ENCODE results near the gene WT1. TPM values are rescaled to one million over a fixed set of nuclear protein-coding genes. Genes with fewer than 3 reads are reported as not detected.

Gene WT1
- total RNA-seq, 4 donors from 2014 or later, result 0.33 to 0.40 TPM; not detected in 2

GRCh38 chr11:32438866-32439489 lies 3.6 kb upstream of the WT1 start:
- Histone ChIP-seq H3K9me3 (no peaks in the 10 kb centered on the region), H3K4me3 (replicated peaks in 1 of 3) (no peak overlapping the region), H3K27me3 (peaks cover 68% of the 10 kb centered on the region), H3K27ac (no peak overlapping the region), H3K4me1 (peaks cover 19 to 32% of the 10 kb centered on the region in 2 donors), H3K36me3 (no peaks in the 10 kb centered on the region)
- DNase-seq, result no peak
- intact Hi-C loops (cut with DNase I), result no loop called here
- 7 to 11% methylated on average over 35 to 45 of the region's 47 CpGs for WGBS, 2 donors
- TF ChIP-seq, protein P1, sequence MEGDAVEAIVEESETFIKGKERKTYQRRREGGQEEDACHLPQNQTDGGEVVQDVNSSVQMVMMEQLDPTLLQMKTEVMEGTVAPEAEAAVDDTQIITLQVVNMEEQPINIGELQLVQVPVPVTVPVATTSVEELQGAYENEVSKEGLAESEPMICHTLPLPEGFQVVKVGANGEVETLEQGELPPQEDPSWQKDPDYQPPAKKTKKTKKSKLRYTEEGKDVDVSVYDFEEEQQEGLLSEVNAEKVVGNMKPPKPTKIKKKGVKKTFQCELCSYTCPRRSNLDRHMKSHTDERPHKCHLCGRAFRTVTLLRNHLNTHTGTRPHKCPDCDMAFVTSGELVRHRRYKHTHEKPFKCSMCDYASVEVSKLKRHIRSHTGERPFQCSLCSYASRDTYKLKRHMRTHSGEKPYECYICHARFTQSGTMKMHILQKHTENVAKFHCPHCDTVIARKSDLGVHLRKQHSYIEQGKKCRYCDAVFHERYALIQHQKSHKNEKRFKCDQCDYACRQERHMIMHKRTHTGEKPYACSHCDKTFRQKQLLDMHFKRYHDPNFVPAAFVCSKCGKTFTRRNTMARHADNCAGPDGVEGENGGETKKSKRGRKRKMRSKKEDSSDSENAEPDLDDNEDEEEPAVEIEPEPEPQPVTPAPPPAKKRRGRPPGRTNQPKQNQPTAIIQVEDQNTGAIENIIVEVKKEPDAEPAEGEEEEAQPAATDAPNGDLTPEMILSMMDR (IDR thresholded peaks at IDR 0.05), result no peak
- no peak for TF ChIP-seq POLR2A (IDR thresholded peaks at IDR 0.05)

DNA sequence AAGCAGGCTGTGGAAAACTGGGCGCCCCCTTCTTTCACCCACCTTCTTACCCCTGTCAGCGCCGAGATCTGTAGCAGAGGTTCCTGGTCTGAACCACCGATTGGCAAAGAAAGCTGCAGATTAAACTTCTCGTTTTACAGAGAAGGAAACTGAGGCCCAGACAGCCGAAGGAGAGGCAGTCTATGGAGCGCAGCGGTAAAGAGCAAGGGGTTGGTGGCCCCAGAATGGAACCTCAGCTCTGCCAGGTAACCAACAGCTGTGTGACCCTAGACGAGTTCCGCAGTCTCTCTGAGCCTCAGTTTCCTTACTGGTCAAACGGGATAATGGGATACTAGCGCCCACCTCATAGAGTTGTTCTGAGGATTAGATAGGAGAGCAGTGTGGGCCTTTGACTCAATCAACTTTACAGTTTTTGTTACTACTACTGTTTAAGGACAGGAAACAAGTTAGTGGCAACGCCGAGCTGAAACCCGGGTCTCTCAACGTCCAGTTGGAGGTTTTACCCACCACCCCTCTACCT lies 3.1 kb upstream of the WT1 start:
- Histone ChIP-seq H3K4me1 (peaks cover 19 to 36% of the 10 kb centered on the region in 2 donors), H3K36me3 (no peaks in the 10 kb centered on the region), H3K27ac (no peak overlapping the region), H3K27me3 (peaks cover 72% of the 10 kb centered on the region), H3K9me3 (no peaks in the 10 kb centered on the region), H3K4me3 (replicated peaks in 1 of 3) (no peak overlapping the region)
- no peak for DNase-seq
- TF ChIP-seq POLR2A (IDR thresholded peaks at IDR 0.05), result no peak
- TF ChIP-seq, protein P1 (IDR thresholded peaks at IDR 0.05), result no peak
- WGBS, 2 donors, result 5 to 10% methylated on average over 13 to 15 of the region's 16 CpGs
- intact Hi-C loops (cut with DNase I), result no loop called here

- peaks cover 78% of the 10 kb centered on the region for H3K27me3 ChIP-seq
- no peak overlapping the region for H3K27ac ChIP-seq
- DNase-seq, result no peak
- H3K36me3 ChIP-seq, result no peaks in the 10 kb centered on the region
- H3K9me3 ChIP-seq, result no peaks in the 10 kb centered on the region
- TF ChIP-seq POLR2A (IDR thresholded peaks at IDR 0.05), result no peak
- TF ChIP-seq, protein P1 (IDR thresholded peaks at IDR 0.05), result no peak
- WGBS, 2 donors, result 8 to 9% methylated on average over 26 to 36 of the region's 42 CpGs
- H3K4me1 ChIP-seq, result peaks cover 19 to 36% of the 10 kb centered on the region in 2 donors
- no peak overlapping the region for H3K4me3 ChIP-seq (replicated peaks in 1 of 3)
- intact Hi-C loops (cut with DNase I), result no loop called here
Measured at GRCh38 chr11:32437495-32438345, 2.4 kb upstream of the WT1 start.

DNA sequence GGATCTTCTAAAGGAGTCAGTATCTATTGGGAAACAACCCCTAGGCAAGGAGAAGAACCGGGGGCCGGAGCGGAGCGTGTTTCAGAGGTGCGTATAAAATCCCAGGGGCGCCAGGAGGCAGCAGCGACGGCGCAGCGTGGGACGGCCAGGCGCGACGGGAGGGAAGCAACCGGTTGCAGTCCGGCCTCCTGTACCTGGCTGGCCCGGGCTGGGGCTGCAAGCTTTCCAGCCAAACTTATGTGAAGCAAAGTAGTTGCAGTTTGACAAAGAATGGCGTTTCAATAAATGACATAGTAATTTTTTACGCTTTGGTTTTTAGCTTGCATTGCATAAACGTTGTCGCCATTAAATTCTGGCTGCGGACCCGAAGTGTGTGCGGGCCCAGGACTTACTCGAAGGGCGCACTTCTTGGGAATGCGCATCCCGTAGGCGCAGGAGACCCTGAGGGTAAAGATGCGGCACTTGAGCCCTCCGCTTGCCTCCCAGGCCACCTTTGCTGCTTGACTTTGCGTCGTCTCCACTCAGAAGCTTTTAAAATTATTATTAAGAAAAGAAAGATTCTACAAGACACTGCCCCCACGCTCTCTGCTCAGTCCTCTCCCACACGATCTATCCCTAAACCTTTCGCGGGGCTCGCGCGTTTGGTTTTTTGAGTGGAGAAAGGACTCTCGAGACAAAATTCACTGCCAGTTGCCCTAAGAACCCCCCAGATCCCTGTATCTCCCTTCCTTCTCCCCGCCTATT lies 1.6 kb upstream of the WT1 start:
- no peak overlapping the region for H3K4me3 ChIP-seq (replicated peaks in 1 of 3)
- H3K36me3 ChIP-seq, result no peaks in the 10 kb centered on the region
- no peak for DNase-seq
- intact Hi-C loops (cut with DNase I), result no loop called here
- 9% methylated on average over 39 to 42 of the region's 42 CpGs for WGBS, 2 donors
- H3K4me1 ChIP-seq, result peaks cover 19 to 36% of the 10 kb centered on the region in 2 donors
- peaks cover 70% of the 10 kb centered on the region for H3K27me3 ChIP-seq
- H3K27ac ChIP-seq, result no peak overlapping the region
- no peaks in the 10 kb centered on the region for H3K9me3 ChIP-seq
- TF ChIP-seq POLR2A (IDR thresholded peaks at IDR 0.05), result no peak
- TF ChIP-seq, protein P1 (IDR thresholded peaks at IDR 0.05), result no peak
